ENCODE measurements around the gene NFATC4.
A peak's percentile ranks its signal among the peaks of the same experiment; 100 is the strongest.

The NFATC4 gene

DNA sequence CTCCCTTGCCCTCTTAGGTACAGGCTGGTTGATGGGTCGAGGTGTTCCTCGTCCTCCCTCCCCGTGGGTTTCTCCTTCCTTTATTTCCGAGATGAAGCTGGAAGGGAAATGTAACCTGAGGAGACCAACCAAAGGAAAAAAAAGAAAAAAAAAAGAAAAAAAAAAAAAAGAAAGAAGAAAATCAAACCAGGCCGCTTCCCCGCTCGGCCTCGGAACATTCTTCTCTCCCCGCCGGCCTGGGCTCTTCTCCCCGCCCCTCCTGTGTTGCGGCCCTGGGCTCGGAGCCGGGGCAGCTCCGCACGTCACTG, 1.6 kb upstream of the NFATC4 start:
- peak overlapping the region; percentile 41 for H3K4me3 ChIP-seq (ENCODE audit: low read depth, low read length)
- DNase-seq (ENCODE audit: low read depth): no peak
- TF ChIP-seq, protein P1, sequence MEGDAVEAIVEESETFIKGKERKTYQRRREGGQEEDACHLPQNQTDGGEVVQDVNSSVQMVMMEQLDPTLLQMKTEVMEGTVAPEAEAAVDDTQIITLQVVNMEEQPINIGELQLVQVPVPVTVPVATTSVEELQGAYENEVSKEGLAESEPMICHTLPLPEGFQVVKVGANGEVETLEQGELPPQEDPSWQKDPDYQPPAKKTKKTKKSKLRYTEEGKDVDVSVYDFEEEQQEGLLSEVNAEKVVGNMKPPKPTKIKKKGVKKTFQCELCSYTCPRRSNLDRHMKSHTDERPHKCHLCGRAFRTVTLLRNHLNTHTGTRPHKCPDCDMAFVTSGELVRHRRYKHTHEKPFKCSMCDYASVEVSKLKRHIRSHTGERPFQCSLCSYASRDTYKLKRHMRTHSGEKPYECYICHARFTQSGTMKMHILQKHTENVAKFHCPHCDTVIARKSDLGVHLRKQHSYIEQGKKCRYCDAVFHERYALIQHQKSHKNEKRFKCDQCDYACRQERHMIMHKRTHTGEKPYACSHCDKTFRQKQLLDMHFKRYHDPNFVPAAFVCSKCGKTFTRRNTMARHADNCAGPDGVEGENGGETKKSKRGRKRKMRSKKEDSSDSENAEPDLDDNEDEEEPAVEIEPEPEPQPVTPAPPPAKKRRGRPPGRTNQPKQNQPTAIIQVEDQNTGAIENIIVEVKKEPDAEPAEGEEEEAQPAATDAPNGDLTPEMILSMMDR (IDR thresholded peaks at IDR 0.05; ENCODE audit: low read depth, low read length, missing control alignments): no peak

DNA sequence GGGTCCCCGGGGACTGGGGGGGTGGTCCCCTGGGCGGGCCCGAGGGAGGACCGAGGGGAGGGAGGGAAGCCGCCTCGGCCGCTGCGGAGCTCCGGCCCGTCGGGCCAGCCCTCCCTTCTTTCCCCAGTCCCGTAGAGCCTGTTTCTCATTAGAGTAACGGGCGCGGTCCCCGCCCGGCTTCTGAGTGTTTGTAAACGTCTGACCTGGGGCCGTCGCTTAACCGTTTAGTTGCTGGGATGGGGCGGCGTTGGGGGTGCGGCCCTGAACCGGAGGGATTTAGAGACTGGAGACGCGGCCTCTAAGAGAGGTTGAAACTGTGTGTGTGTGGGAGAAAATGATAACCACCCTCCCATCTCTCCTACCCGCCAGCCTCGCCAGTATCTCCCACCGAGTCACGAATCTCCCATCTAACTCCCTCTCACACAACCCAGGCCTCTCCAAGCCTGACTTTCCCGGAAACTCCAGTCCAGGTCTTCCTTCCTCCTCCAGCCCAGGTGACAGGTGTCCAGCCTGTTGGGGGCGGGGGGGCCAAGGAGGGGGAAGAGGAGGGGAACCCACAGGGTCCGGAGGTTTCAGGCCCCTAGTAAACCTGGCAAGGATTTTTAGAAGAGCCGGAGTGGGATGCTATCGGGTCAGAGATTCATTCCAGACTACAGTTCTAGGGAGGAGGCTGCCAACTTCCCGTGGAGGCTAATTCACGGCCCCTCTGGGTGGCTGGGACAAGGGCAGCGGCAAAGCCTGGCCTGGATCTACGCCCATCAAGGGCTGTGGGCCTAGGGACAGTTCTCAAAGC, 1.1 kb upstream of the NFATC4 start:
- DNase-seq (ENCODE audit: low read depth): peak; percentile 46
- peak overlapping the region; percentile 41 for H3K4me3 ChIP-seq (ENCODE audit: low read depth, low read length)
- TF ChIP-seq, protein P1 (IDR thresholded peaks at IDR 0.05; ENCODE audit: low read depth, low read length, missing control alignments): no peak

DNA sequence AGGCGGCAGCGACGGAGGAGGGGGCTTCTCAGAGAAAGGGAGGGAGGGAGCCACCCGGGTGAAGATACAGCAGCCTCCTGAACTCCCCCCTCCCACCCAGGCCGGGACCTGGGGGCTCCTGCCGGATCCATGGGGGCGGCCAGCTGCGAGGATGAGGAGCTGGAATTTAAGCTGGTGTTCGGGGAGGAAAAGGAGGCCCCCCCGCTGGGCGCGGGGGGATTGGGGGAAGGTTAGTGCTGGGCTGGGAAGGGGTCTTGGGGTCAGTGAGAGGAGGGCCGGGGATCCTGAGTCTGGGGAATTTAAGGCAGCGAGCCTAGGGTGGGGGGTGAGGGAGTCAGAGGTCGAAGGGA, 203 bp downstream of the NFATC4 start:
- no peak overlapping the region for H3K4me3 ChIP-seq (ENCODE audit: low read depth, low read length)
- no peak for DNase-seq (ENCODE audit: low read depth)
- TF ChIP-seq, protein P1 (IDR thresholded peaks at IDR 0.05; ENCODE audit: low read depth, low read length, missing control alignments): no peak

DNA sequence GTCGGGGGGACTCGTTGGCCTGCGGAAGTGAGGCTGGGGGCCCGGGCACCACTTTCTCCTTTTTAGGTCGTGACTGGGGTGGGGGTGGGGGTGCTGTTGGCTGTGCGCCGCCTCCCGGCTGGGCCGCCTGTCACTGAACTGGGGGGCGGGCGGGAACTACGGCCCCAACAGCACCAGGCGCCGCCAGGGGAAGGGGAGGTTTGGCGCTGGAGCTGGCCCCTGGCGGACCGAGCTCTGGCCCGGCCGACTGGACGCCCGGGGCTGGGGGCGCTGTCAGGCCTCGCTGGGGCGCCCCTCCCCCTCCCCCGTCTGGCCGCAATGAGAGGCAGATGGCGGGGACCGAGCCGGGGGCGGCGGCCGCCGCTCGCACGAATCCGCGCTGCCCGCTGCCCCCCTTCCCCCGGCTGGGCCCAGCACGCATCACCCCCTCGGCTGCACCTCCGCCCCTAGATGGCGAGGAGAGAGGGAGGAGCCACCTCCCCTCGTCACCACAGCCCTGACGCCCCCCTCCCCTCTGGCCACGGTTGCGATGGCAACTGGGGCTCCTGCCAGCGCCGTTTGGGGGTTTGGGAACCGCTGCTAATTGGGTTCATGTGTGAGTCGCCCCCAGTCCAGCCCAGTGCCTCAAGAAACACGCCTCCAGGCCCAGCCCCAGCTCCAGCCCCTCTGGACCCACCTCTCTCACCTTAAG, 723 bp downstream of the NFATC4 start:
- TF ChIP-seq, protein P1 (IDR thresholded peaks at IDR 0.05; ENCODE audit: low read depth, low read length, missing control alignments): no peak
- no peak overlapping the region; the same call in 1 of the 2 replicates for H3K4me3 ChIP-seq (ENCODE audit: low read depth, low read length)
- no peak for DNase-seq (ENCODE audit: low read depth)

DNA sequence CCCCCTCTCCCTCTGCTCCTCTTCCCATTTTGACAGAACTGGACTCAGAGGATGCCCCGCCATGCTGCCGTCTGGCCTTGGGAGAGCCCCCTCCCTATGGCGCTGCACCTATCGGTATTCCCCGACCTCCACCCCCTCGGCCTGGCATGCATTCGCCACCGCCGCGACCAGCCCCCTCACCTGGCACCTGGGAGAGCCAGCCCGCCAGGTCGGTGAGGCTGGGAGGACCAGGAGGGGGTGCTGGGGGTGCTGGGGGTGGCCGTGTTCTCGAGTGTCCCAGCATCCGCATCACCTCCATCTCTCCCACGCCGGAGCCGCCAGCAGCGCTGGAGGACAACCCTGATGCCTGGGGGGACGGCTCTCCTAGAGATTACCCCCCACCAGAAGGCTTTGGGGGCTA, 1.5 kb downstream of the NFATC4 start:
- no peak for DNase-seq (ENCODE audit: low read depth)
- TF ChIP-seq, protein P1 (IDR thresholded peaks at IDR 0.05; ENCODE audit: low read depth, low read length, missing control alignments): no peak
- no peak overlapping the region for H3K4me3 ChIP-seq (ENCODE audit: low read depth, low read length)

DNA sequence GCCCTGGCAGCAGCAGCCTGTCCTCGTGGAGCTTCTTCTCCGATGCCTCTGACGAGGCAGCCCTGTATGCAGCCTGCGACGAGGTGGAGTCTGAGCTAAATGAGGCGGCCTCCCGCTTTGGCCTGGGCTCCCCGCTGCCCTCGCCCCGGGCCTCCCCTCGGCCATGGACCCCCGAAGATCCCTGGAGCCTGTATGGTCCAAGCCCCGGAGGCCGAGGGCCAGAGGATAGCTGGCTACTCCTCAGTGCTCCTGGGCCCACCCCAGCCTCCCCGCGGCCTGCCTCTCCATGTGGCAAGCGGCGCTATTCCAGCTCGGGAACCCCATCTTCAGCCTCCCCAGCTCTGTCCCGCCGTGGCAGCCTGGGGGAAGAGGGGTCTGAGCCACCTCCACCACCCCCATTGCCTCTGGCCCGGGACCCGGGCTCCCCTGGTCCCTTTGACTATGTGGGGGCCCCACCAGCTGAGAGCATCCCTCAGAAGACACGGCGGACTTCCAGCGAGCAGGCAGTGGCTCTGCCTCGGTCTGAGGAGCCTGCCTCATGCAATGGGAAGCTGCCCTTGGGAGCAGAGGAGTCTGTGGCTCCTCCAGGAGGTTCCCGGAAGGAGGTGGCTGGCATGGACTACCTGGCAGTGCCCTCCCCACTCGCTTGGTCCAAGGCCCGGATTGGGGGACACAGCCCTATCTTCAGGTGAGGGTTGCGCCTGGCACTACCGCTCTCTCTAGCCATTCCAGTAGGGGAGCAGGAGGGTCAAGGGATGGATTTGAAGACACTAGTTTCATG, 2.1 kb downstream of the NFATC4 start:
- DNase-seq (ENCODE audit: low read depth): no peak
- TF ChIP-seq, protein P1 (IDR thresholded peaks at IDR 0.05; ENCODE audit: low read depth, low read length, missing control alignments): no peak
- no peak overlapping the region for H3K4me3 ChIP-seq (ENCODE audit: low read depth, low read length)
